H9 (cell line): ENCODE measurements around the gene GALNT15. TPM values are rescaled to one million over a fixed set of nuclear protein-coding genes. Genes with fewer than 3 reads are reported as not detected.

Experiments
- DNase-seq: peaks from one replicate; pipeline ENCODE4 v3.0.0-alpha.2; 2017
- H2AFZ ChIP-seq: one replicate; pipeline ENCODE4 v1.6.1; 2013; ENCODE audit warnings: mild to moderate bottlenecking, low read length, control low read depth, moderate library complexity
- H2AK5ac ChIP-seq: 2 replicates; pipeline ENCODE4 v1.6.1; 2013; ENCODE audit warnings: low read length, control low read depth, mixed read lengths; ENCODE audit not compliant: insufficient read length
- H2BK120ac ChIP-seq: one replicate; pipeline ENCODE4 v1.6.1; 2013; ENCODE audit warnings: low read depth, mild to moderate bottlenecking, low read length, control low read depth, inconsistent platforms; ENCODE audit not compliant: poor library complexity, severe bottlenecking
- H2BK12ac ChIP-seq: 2 replicates; pipeline ENCODE4 v1.6.1; 2013; ENCODE audit warnings: low read length, control low read depth, mixed read lengths, low read depth; ENCODE audit not compliant: insufficient read length
- H2BK15ac ChIP-seq: 2 replicates; pipeline ENCODE4 v1.6.1; 2013; ENCODE audit warnings: low read depth, low read length, control low read depth
- H2BK20ac ChIP-seq: one replicate; pipeline ENCODE4 v1.6.1; 2013; ENCODE audit warnings: low read depth, mild to moderate bottlenecking, low read length, control low read depth, inconsistent platforms; ENCODE audit not compliant: poor library complexity, severe bottlenecking
- H2BK5ac ChIP-seq: 2 replicates; pipeline ENCODE4 v1.6.1; 2013; ENCODE audit warnings: low read length, control low read depth, mixed read lengths; ENCODE audit not compliant: insufficient read length
- H3K14ac ChIP-seq: 2 replicates; pipeline ENCODE4 v1.6.1; 2013; ENCODE audit warnings: low read length, control low read depth; ENCODE audit not compliant: insufficient read depth
- H3K18ac ChIP-seq: 2 replicates; pipeline ENCODE4 v1.6.1; 2013; ENCODE audit warnings: low read depth, mild to moderate bottlenecking, mixed read lengths, low read length, control low read depth; ENCODE audit not compliant: insufficient read length
- H3K23ac ChIP-seq: 2 replicates; pipeline ENCODE4 v1.6.1; 2013; ENCODE audit warnings: low read length, control low read depth, mixed read lengths, low read depth; ENCODE audit not compliant: insufficient read length
- H3K23me2 ChIP-seq: 2 replicates; pipeline ENCODE4 v1.6.1; 2013; ENCODE audit warnings: low read depth, mild to moderate bottlenecking, mixed read lengths, low read length, control low read depth; ENCODE audit not compliant: insufficient read length, poor library complexity, severe bottlenecking
- H3K27ac ChIP-seq: 2 replicates; pipeline ENCODE4 v1.5.1; 2013; ENCODE audit warnings: low read length, control low read depth, mixed read lengths, low read depth; ENCODE audit not compliant: insufficient read length
- H3K27me3 ChIP-seq: 2 replicates; pipeline ENCODE4 v1.6.1; 2013; ENCODE audit warnings: low read length, control low read depth, inconsistent platforms; ENCODE audit not compliant: insufficient read depth
- H3K4ac ChIP-seq: 2 replicates; pipeline ENCODE4 v1.6.1; 2013; ENCODE audit warnings: low read depth, mild to moderate bottlenecking, control low read depth, inconsistent platforms, low read length, moderate library complexity
- H3K4me1 ChIP-seq: 2 replicates; pipeline ENCODE4 v1.6.1; 2013; ENCODE audit warnings: low read length, control low read depth, inconsistent platforms; ENCODE audit not compliant: insufficient read depth
- H3K4me2 ChIP-seq: 2 replicates; pipeline ENCODE4 v1.6.1; 2013; ENCODE audit warnings: low read length, control low read depth, mixed read lengths; ENCODE audit not compliant: insufficient read length, insufficient read depth
- H3K56ac ChIP-seq: 2 replicates; pipeline ENCODE4 v1.6.1; 2013; ENCODE audit warnings: low read depth, mild to moderate bottlenecking, mixed read lengths, low read length, control low read depth; ENCODE audit not compliant: insufficient read length
- H3K79me1 ChIP-seq: 2 replicates; pipeline ENCODE4 v1.6.1; 2013; ENCODE audit warnings: low read depth, mild to moderate bottlenecking, moderate library complexity, low read length, control low read depth, inconsistent platforms; ENCODE audit not compliant: insufficient read depth, poor library complexity, severe bottlenecking
- H3K79me2 ChIP-seq: 2 replicates; pipeline ENCODE4 v1.6.1; 2013; ENCODE audit warnings: low read length, control low read depth, inconsistent platforms; ENCODE audit not compliant: insufficient read depth
- H3K9ac ChIP-seq: 2 replicates; pipeline ENCODE4 v1.6.1; 2013; ENCODE audit warnings: low read length, control low read depth, mixed read lengths; ENCODE audit not compliant: insufficient read length; ENCODE audit errors: extremely low read depth
- H3K9me3 ChIP-seq: one replicate; pipeline ENCODE4 v1.6.1; 2013; ENCODE audit warnings: low read depth, low read length, inconsistent platforms; ENCODE audit not compliant: control insufficient read depth
- H3T11ph ChIP-seq: one replicate; pipeline ENCODE4 v1.6.1; 2013; ENCODE audit warnings: mild to moderate bottlenecking, low read length, control low read depth, inconsistent platforms
- H4K20me1 ChIP-seq: one replicate; pipeline ENCODE4 v1.6.1; 2013; ENCODE audit not compliant: control insufficient read depth, insufficient read length, insufficient read depth
- H4K5ac ChIP-seq: 2 replicates; pipeline ENCODE4 v1.6.1; 2013; ENCODE audit warnings: low read depth, mild to moderate bottlenecking, mixed read lengths, low read length, control low read depth; ENCODE audit not compliant: insufficient read length
- H4K8ac ChIP-seq: replicated peaks from 2 replicates; pipeline ENCODE4 v1.6.1; 2013; ENCODE audit warnings: low read length, control low read depth, mixed read lengths, low read depth; ENCODE audit not compliant: insufficient read length
- H4K91ac ChIP-seq: 2 replicates; pipeline ENCODE4 v1.6.1; 2013; ENCODE audit warnings: low read depth, mild to moderate bottlenecking, moderate library complexity, mixed read lengths, low read length, control low read depth; ENCODE audit not compliant: insufficient read length
- H3K27ac Mint-ChIP-seq, 3 experiments: 2 replicates in 2 of 3; 3 replicates in 1 of 3; pipeline ENCODE4 v1.8.0; 2020 to 2021; ENCODE audit warnings: mixed read lengths in 3 of 3, mild to moderate bottlenecking in 1 of 3, moderate library complexity in 1 of 3
- H3K27me3 Mint-ChIP-seq: 2 replicates; pipeline ENCODE4 v1.8.0; 2021; ENCODE audit warnings: low read depth, mild to moderate bottlenecking, moderate library complexity, mixed read lengths
- H3K36me3 Mint-ChIP-seq, 3 experiments: 2 replicates in 2 of 3; 3 replicates in 1 of 3; pipeline ENCODE4 v1.8.0; 2020 to 2021; ENCODE audit warnings: low read depth in 3 of 3, mixed read lengths in 3 of 3; ENCODE audit not compliant: insufficient read depth in 1 of 3
- H3K4me1 Mint-ChIP-seq, 2 experiments: 2 replicates each; pipeline ENCODE4 v1.8.0; 2020; ENCODE audit warnings: mixed read lengths in 2 of 2
- H3K4me3 Mint-ChIP-seq, 2 experiments: 2 replicates in 1 of 2; 3 replicates in 1 of 2; pipeline ENCODE4 v1.8.0; 2020 to 2021; ENCODE audit warnings: mild to moderate bottlenecking in 2 of 2, mixed read lengths in 2 of 2, moderate library complexity in 1 of 2
- H3K9me3 Mint-ChIP-seq, 2 experiments: 2 replicates in 1 of 2; 3 replicates in 1 of 2; pipeline ENCODE4 v1.8.0; 2020; ENCODE audit warnings: mild to moderate bottlenecking in 2 of 2, mixed read lengths in 2 of 2, moderate library complexity in 1 of 2
- CTCF ChIP-seq: fragments of 200-600 bp; sonication (generic); conservative IDR thresholded peaks from 3 replicates; pipeline ENCODE4 v1.8.0; 2021; ENCODE audit warnings: antibody characterized with exemption, mild to moderate bottlenecking
- WGBS: extraction: QIAGEN DNeasy Blood & Tissue Kit; methylation state at CpG from one replicate; pipeline ENCODE4 v1.1.7; 2013; ENCODE audit warnings: missing lambda C conversion rate, low lambda C conversion rate, mixed read lengths; ENCODE audit not compliant: insufficient read length; ENCODE audit errors: extremely low coverage; 5-methylcytosine and 5-hydroxymethylcytosine counted together
- total RNA-seq: library from RNA; stranded (reverse); gene quantifications from 2 replicates; pipeline ENCODE4 v1.2.1, GENCODE V29; 2021

Gene GALNT15
- total RNA-seq, 1 experiment from 2014 or later: 0.04 TPM

- peaks cover 9% of the 10 kb centered on the region for H3K27me3 Mint-ChIP-seq
- no peak overlapping the region for H4K91ac ChIP-seq
- DNase-seq: no peak
- H3K23ac ChIP-seq: no peak overlapping the region
- H2AFZ ChIP-seq: no peak overlapping the region
- H3K18ac ChIP-seq: no peak overlapping the region
- H4K5ac ChIP-seq: no peak overlapping the region
- H3K36me3 Mint-ChIP-seq: no peaks in the 10 kb centered on the region
- H2BK120ac ChIP-seq: no peak overlapping the region
- H3K23me2 ChIP-seq: no peaks in the 10 kb centered on the region
- no peak overlapping the region for H3K4ac ChIP-seq
- peaks cover 8 to 23% of the 10 kb centered on the region in 2 experiments for H3K4me1 Mint-ChIP-seq
- no peaks in the 10 kb centered on the region for H3K79me2 ChIP-seq
- H3K9me3 Mint-ChIP-seq: no peaks in the 10 kb centered on the region
- no peak overlapping the region for H4K8ac ChIP-seq
- no peak overlapping the region for H2AK5ac ChIP-seq
- no peak overlapping the region for H3K9ac ChIP-seq
- H4K20me1 ChIP-seq: no peaks in the 10 kb centered on the region
- no peaks in the 10 kb centered on the region for H3K27me3 ChIP-seq
- no peak overlapping the region for H2BK5ac ChIP-seq
- no CpG with 5 or more reads among the region's 5 CpGs for WGBS
- H3K14ac ChIP-seq: no peak overlapping the region
- no peak overlapping the region for H2BK15ac ChIP-seq
- H3K4me3 Mint-ChIP-seq: no peak overlapping the region
- H3K9me3 ChIP-seq: no peaks in the 10 kb centered on the region
- H3K4me1 ChIP-seq: no peaks in the 10 kb centered on the region
- no peak for TF ChIP-seq CTCF
- no peak overlapping the region for H3T11ph ChIP-seq
- H3K79me1 ChIP-seq: no peaks in the 10 kb centered on the region
- H2BK20ac ChIP-seq: no peak overlapping the region
- no peak overlapping the region for H3K27ac Mint-ChIP-seq
- H3K27ac ChIP-seq: no peak overlapping the region
- no peak overlapping the region for H3K4me2 ChIP-seq
- H3K56ac ChIP-seq: no peak overlapping the region
- no peak overlapping the region for H2BK12ac ChIP-seq
Measured at GRCh38 chr3:16182612-16183011, 8.1 kb downstream of the GALNT15 start.
